ENCODE measurements around the gene RASL11B. TPM values are rescaled to one million over a fixed set of nuclear protein-coding genes. Genes with fewer than 3 reads are reported as not detected.

Gene RASL11B
- total and polyA plus RNA-seq, 2 experiments from 2014 or later, result 7.6 to 8.9 TPM

- WGBS (ENCODE audit: low lambda C conversion rate, missing lambda C conversion rate), result 91% methylated on average over 5 of the region's 5 CpGs
- H3K4me2 ChIP-seq, result no peak overlapping the region
Observed at GRCh38 chr4:52822972-52823701, 39.0 kb upstream of the RASL11B start.

GRCh38 chr4:52823702-52824092, 38.4 kb upstream of the RASL11B start:
- H3K36me3 ChIP-seq (replicated peaks; ENCODE audit: insufficient read depth, low read depth), result no peaks in the 10 kb centered on the region
- H3K9me3 ChIP-seq (ENCODE audit: low read depth), result no peaks in the 10 kb centered on the region
- H4K20me1 ChIP-seq (ENCODE audit: insufficient read depth, poor library complexity, severe bottlenecking), result no peaks in the 10 kb centered on the region
- DNase-seq (ENCODE audit: low spot score), result no peak
- no peak overlapping the region for H3K4me3 ChIP-seq
- peaks cover 29% of the 10 kb centered on the region for H3K4me1 ChIP-seq (ENCODE audit: insufficient read depth)
- TF ChIP-seq CTCF (IDR thresholded peaks at IDR 0.05; ENCODE audit: poor library complexity) (no peak), EZH2phosphoT487 (IDR thresholded peaks at IDR 0.05; ENCODE audit: low read depth, severe bottlenecking, unreplicated experiment) (no peak), EZH2 (IDR thresholded peaks at IDR 0.05; ENCODE audit: borderline replicate concordance) (no peak)
- no peaks in the 10 kb centered on the region for H3K27me3 ChIP-seq
- no peaks in the 10 kb centered on the region for H3K79me2 ChIP-seq
- WGBS (ENCODE audit: low lambda C conversion rate, missing lambda C conversion rate), result 90% methylated on average over 1 of the region's 1 CpG
- no peak overlapping the region for H2AFZ ChIP-seq
- H3K9me2 ChIP-seq (replicated peaks; ENCODE audit: insufficient read depth), result no peaks in the 10 kb centered on the region
- no peak overlapping the region for H3K4me2 ChIP-seq
- peak overlapping the region; percentile 72 for H3K27ac ChIP-seq

More at GRCh38 chr4:52822972-52823701, 39.0 kb upstream of the RASL11B start:
- H3K9me2 ChIP-seq (replicated peaks; ENCODE audit: insufficient read depth), result no peaks in the 10 kb centered on the region
- no peaks in the 10 kb centered on the region for H4K20me1 ChIP-seq (ENCODE audit: insufficient read depth, poor library complexity, severe bottlenecking)
- no peak for TF ChIP-seq CTCF (IDR thresholded peaks at IDR 0.05; ENCODE audit: poor library complexity)
- TF ChIP-seq EZH2 (IDR thresholded peaks at IDR 0.05; ENCODE audit: borderline replicate concordance), result no peak
- TF ChIP-seq EZH2phosphoT487 (IDR thresholded peaks at IDR 0.05; ENCODE audit: low read depth, severe bottlenecking, unreplicated experiment), result no peak
- no peaks in the 10 kb centered on the region for H3K36me3 ChIP-seq (replicated peaks; ENCODE audit: insufficient read depth, low read depth)
- no peaks in the 10 kb centered on the region for H3K79me2 ChIP-seq
- peaks cover 29% of the 10 kb centered on the region for H3K4me1 ChIP-seq (ENCODE audit: insufficient read depth)
- no peak overlapping the region for H2AFZ ChIP-seq
- H3K9me3 ChIP-seq (ENCODE audit: low read depth), result no peaks in the 10 kb centered on the region
- DNase-seq (ENCODE audit: low spot score), result no peak
- no peak overlapping the region for H3K4me3 ChIP-seq
- H3K27ac ChIP-seq, result peak overlapping the region; percentile 72
- H3K27me3 ChIP-seq, result no peaks in the 10 kb centered on the region

GRCh38 chr4:52824270-52824602, 37.9 kb upstream of the RASL11B start:
- no peak overlapping the region for H2AFZ ChIP-seq
- DNase-seq (ENCODE audit: low spot score), result no peak
- no peaks in the 10 kb centered on the region for H3K36me3 ChIP-seq (replicated peaks; ENCODE audit: insufficient read depth, low read depth)
- peaks cover 29% of the 10 kb centered on the region for H3K4me1 ChIP-seq (ENCODE audit: insufficient read depth)
- no peaks in the 10 kb centered on the region for H3K79me2 ChIP-seq
- no peak overlapping the region for H3K4me2 ChIP-seq
- H3K27ac ChIP-seq, result peak overlapping the region; percentile 72
- TF ChIP-seq EZH2phosphoT487 (IDR thresholded peaks at IDR 0.05; ENCODE audit: low read depth, severe bottlenecking, unreplicated experiment), result no peak
- no peaks in the 10 kb centered on the region for H3K9me3 ChIP-seq (ENCODE audit: low read depth)
- WGBS (ENCODE audit: low lambda C conversion rate, missing lambda C conversion rate), result 95% methylated on average over 6 of the region's 6 CpGs
- H3K4me3 ChIP-seq, result no peak overlapping the region
- no peaks in the 10 kb centered on the region for H3K27me3 ChIP-seq
- H4K20me1 ChIP-seq (ENCODE audit: insufficient read depth, poor library complexity, severe bottlenecking), result no peaks in the 10 kb centered on the region
- H3K9me2 ChIP-seq (replicated peaks; ENCODE audit: insufficient read depth), result no peaks in the 10 kb centered on the region

GRCh38 chr4:52824603-52825459, 37.3 kb upstream of the RASL11B start:
- TF ChIP-seq CTCF (IDR thresholded peaks at IDR 0.05; ENCODE audit: poor library complexity) (no peak), EZH2 (IDR thresholded peaks at IDR 0.05; ENCODE audit: borderline replicate concordance) (no peak), EZH2phosphoT487 (IDR thresholded peaks at IDR 0.05; ENCODE audit: low read depth, severe bottlenecking, unreplicated experiment) (no peak)
- Histone ChIP-seq H3K4me1 (ENCODE audit: insufficient read depth) (peaks cover 29% of the 10 kb centered on the region), H3K36me3 (replicated peaks; ENCODE audit: insufficient read depth, low read depth) (no peaks in the 10 kb centered on the region), H3K9me3 (ENCODE audit: low read depth) (no peaks in the 10 kb centered on the region), H3K9me2 (replicated peaks; ENCODE audit: insufficient read depth) (no peaks in the 10 kb centered on the region), H3K27me3 (no peaks in the 10 kb centered on the region), H3K79me2 (no peaks in the 10 kb centered on the region), H3K27ac (peak overlapping the region; percentile 72), H4K20me1 (ENCODE audit: insufficient read depth, poor library complexity, severe bottlenecking) (no peaks in the 10 kb centered on the region), H2AFZ (peak overlapping the region; percentile 40), H3K4me2 (no peak overlapping the region), H3K4me3 (no peak overlapping the region)
- 26% methylated on average over 12 of the region's 12 CpGs for WGBS (ENCODE audit: low lambda C conversion rate, missing lambda C conversion rate)
- peak; percentile 61 for DNase-seq (ENCODE audit: low spot score)

Measured in hepatocyte (in vitro differentiated cells).